GM23248 (cell line): ENCODE data around the gene SARDH. TPM values are rescaled to one million over a fixed set of nuclear protein-coding genes. Genes with fewer than 3 reads are reported as not detected.

Experiments used
- DNase-seq: peaks from one replicate; pipeline ENCODE4 v3.0.0-alpha.2; 2015
- H2AFZ ChIP-seq: fragments of 200-600 bp; sonication (generic); 2 replicates; pipeline ENCODE4 v1.6.1; 2016; ENCODE audit warnings: antibody characterized with exemption
- H3F3A ChIP-seq: fragments of 200-600 bp; sonication (generic); 2 replicates; pipeline ENCODE4 v1.6.1; 2016; ENCODE audit warnings: mild to moderate bottlenecking, antibody characterized with exemption, mixed run types; ENCODE audit not compliant: insufficient read depth
- H3K27ac ChIP-seq: fragments of 200-600 bp; sonication (generic); 2 replicates; pipeline ENCODE4 v1.5.1; 2016; ENCODE audit warnings: mild to moderate bottlenecking
- H3K27me3 ChIP-seq: fragments of 200-600 bp; sonication (generic); replicated peaks from 2 replicates; pipeline ENCODE4 v1.6.1; 2016; ENCODE audit warnings: mild to moderate bottlenecking; ENCODE audit not compliant: insufficient read depth
- H3K36me3 ChIP-seq: fragments of 200-600 bp; sonication (generic); 2 replicates; pipeline ENCODE4 v1.6.1; 2016; ENCODE audit warnings: low read depth, mild to moderate bottlenecking
- H3K4me1 ChIP-seq: fragments of 200-600 bp; sonication (generic); 2 replicates; pipeline ENCODE4 v1.6.1; 2016; ENCODE audit warnings: mild to moderate bottlenecking; ENCODE audit not compliant: insufficient read depth
- H3K4me2 ChIP-seq: fragments of 200-600 bp; sonication (generic); one replicate; pipeline ENCODE4 v1.6.1; 2016; ENCODE audit warnings: mild to moderate bottlenecking; ENCODE audit not compliant: unreplicated experiment
- H3K4me3 ChIP-seq: fragments of 200-600 bp; sonication (generic); 2 replicates; pipeline ENCODE4 v1.5.1; 2016; ENCODE audit warnings: mild to moderate bottlenecking
- H3K79me2 ChIP-seq: fragments of 200-600 bp; sonication (generic); 2 replicates; pipeline ENCODE4 v1.6.1; 2016; ENCODE audit warnings: mild to moderate bottlenecking; ENCODE audit not compliant: insufficient read depth
- H3K9ac ChIP-seq: fragments of 200-600 bp; sonication (generic); 2 replicates; pipeline ENCODE4 v1.6.1; 2016; ENCODE audit warnings: mild to moderate bottlenecking
- H3K9me2 ChIP-seq: fragments of 200-600 bp; sonication (generic); 2 replicates; pipeline ENCODE4 v1.6.1; 2016; ENCODE audit warnings: mixed run types, mild to moderate bottlenecking, moderate library complexity; ENCODE audit not compliant: insufficient read depth
- H3K9me3 ChIP-seq: fragments of 200-600 bp; sonication (generic); one replicate; pipeline ENCODE4 v1.6.1; 2017; ENCODE audit warnings: low read depth
- H4K20me1 ChIP-seq: fragments of 200-600 bp; sonication (generic); 2 replicates; pipeline ENCODE4 v1.6.0; 2016; ENCODE audit not compliant: insufficient read depth
- EZH2 ChIP-seq: fragments of 200-600 bp; sonication (generic); IDR thresholded peaks from 2 replicates; pipeline ENCODE4 v1.6.1; 2018; ENCODE audit warnings: antibody characterized with exemption, mild to moderate bottlenecking; ENCODE audit not compliant: insufficient read depth, poor library complexity, severe bottlenecking
- EZH2phosphoT487 ChIP-seq: fragments of 200-600 bp; sonication (generic); IDR thresholded peaks from 2 replicates; pipeline ENCODE4 v1.6.1; 2018; ENCODE audit warnings: antibody characterized with exemption, moderate library complexity, mild to moderate bottlenecking, low read depth; ENCODE audit not compliant: insufficient read depth
- WGBS, 2 experiments: methylation state at CpG; one replicate each; pipeline ENCODE4 v1.1.6; 2015 to 2017; ENCODE audit warnings: low lambda C conversion rate in 2 of 2, low coverage in 1 of 2; ENCODE audit errors: missing lambda C conversion rate in 2 of 2; 5-methylcytosine and 5-hydroxymethylcytosine counted together
- in situ Hi-C: fragments of 300-500 bp; cut with MboI; formaldehyde crosslinking; loops from 2 replicates; pipeline ENCODE4 v1.15.0; 2020
- polyA plus RNA-seq: library from polyadenylated mRNA; unstranded; fragments of >200 nt; fragmentation: Nextera tagmentation; extraction: Ambion mirVana; gene quantifications from 2 replicates; pipeline ENCODE4 v1.2.1, GENCODE V29; 2016
- total RNA-seq: library from RNA; depleted of rRNA; stranded (reverse); fragments of >200 nt; shearing (Covaris generic); gene quantifications from 2 replicates; pipeline ENCODE4 v1.2.3, GENCODE V29; 2014

SARDH gene
- total and polyA plus RNA-seq, 2 experiments from 2014 or later, result 0.16 to 2.4 TPM

- no peak for DNase-seq
Measured at GRCh38 chr9:133728856-133729616, 9.1 kb downstream of the SARDH start.

GRCh38 chr9:133727876-133728441, 10.2 kb downstream of the SARDH start:
- no peak for DNase-seq
- 65 to 73% methylated on average over 18 of the region's 18 CpGs for WGBS, 2 experiments
- TF ChIP-seq EZH2phosphoT487, result no peak
- TF ChIP-seq EZH2, result no peak
- Histone ChIP-seq H3K9ac (no peak overlapping the region), H3K27me3 (peaks cover 19% of the 10 kb centered on the region), H3K4me1 (no peaks in the 10 kb centered on the region), H3K9me3 (no peaks in the 10 kb centered on the region), H4K20me1 (no peaks in the 10 kb centered on the region), H3K27ac (no peak overlapping the region), H3F3A (no peaks in the 10 kb centered on the region), H3K4me3 (no peak overlapping the region), H3K36me3 (no peaks in the 10 kb centered on the region), H3K79me2 (no peaks in the 10 kb centered on the region), H3K9me2 (no peaks in the 10 kb centered on the region), H2AFZ (no peak overlapping the region), H3K4me2 (no peak overlapping the region)
- in situ Hi-C loops, result loop anchor here (10.0 kb wide), 1 partner anchor 203 kb away; the partner anchor contains the start of gene MYMK

More at GRCh38 chr9:133728856-133729616, 9.1 kb downstream of the SARDH start:
- Histone ChIP-seq H3K4me3 (no peak overlapping the region), H3K4me2 (no peak overlapping the region), H3K27ac (no peak overlapping the region), H4K20me1 (no peaks in the 10 kb centered on the region), H2AFZ (no peak overlapping the region), H3K4me1 (no peaks in the 10 kb centered on the region), H3K79me2 (no peaks in the 10 kb centered on the region), H3K9me3 (no peaks in the 10 kb centered on the region), H3K9me2 (no peaks in the 10 kb centered on the region), H3K36me3 (no peaks in the 10 kb centered on the region), H3K9ac (no peak overlapping the region), H3F3A (no peaks in the 10 kb centered on the region), H3K27me3 (peaks cover 14% of the 10 kb centered on the region)
- 60 to 62% methylated on average over 6 to 10 of the region's 10 CpGs for WGBS, 2 experiments
- in situ Hi-C loops, result loop anchor here (10.0 kb wide), 1 partner anchor 204 kb away; the partner anchor contains the start of gene MYMK
- TF ChIP-seq EZH2phosphoT487 (no peak), EZH2 (no peak)

GRCh38 chr9:133727277-133727875, 10.8 kb downstream of the SARDH start:
- Histone ChIP-seq H2AFZ (no peak overlapping the region), H3K9me3 (no peaks in the 10 kb centered on the region), H3K27ac (no peak overlapping the region), H3K27me3 (peaks cover 19% of the 10 kb centered on the region), H3K36me3 (no peaks in the 10 kb centered on the region), H3K4me2 (no peak overlapping the region), H4K20me1 (no peaks in the 10 kb centered on the region), H3K79me2 (no peaks in the 10 kb centered on the region), H3K9ac (no peak overlapping the region), H3K4me1 (no peaks in the 10 kb centered on the region), H3K4me3 (no peak overlapping the region), H3F3A (no peaks in the 10 kb centered on the region), H3K9me2 (no peaks in the 10 kb centered on the region)
- DNase-seq, result no peak
- in situ Hi-C loops, result loop anchor here (10.0 kb wide), 1 partner anchor 203 kb away; the partner anchor contains the start of gene MYMK
- 50 to 51% methylated on average over 9 to 10 of the region's 10 CpGs for WGBS, 2 experiments
- TF ChIP-seq EZH2 (no peak), EZH2phosphoT487 (no peak)

GRCh38 chr9:133726401-133727276, 11.5 kb downstream of the SARDH start:
- H3K27me3 ChIP-seq, result peaks cover 19% of the 10 kb centered on the region
- no peaks in the 10 kb centered on the region for H3K36me3 ChIP-seq
- in situ Hi-C loops, result loop anchor here (10.0 kb wide), 1 partner anchor 202 kb away; the partner anchor contains the start of gene MYMK
- H3K4me1 ChIP-seq, result no peaks in the 10 kb centered on the region
- no peaks in the 10 kb centered on the region for H4K20me1 ChIP-seq
- TF ChIP-seq EZH2phosphoT487 (no peak), EZH2 (no peak)
- no peaks in the 10 kb centered on the region for H3K79me2 ChIP-seq
- H3K9me2 ChIP-seq, result no peaks in the 10 kb centered on the region
- H3F3A ChIP-seq, result no peaks in the 10 kb centered on the region
- H3K27ac ChIP-seq, result no peak overlapping the region
- H2AFZ ChIP-seq, result no peak overlapping the region
- H3K9me3 ChIP-seq, result no peaks in the 10 kb centered on the region
- H3K4me3 ChIP-seq, result no peak overlapping the region
- 46 to 47% methylated on average over 14 of the region's 14 CpGs for WGBS, 2 experiments
- DNase-seq, result peak; percentile 58
- H3K4me2 ChIP-seq, result no peak overlapping the region
- no peak overlapping the region for H3K9ac ChIP-seq
